Neural cell (in vitro differentiated cells): ENCODE data around the gene PSORS1C2. TPM values are rescaled to one million over a fixed set of nuclear protein-coding genes. Genes with fewer than 3 reads are reported as not detected.

Experiments
- H2AFZ ChIP-seq: fragments of 200-600, 300-800 bp; sonication (generic), shearing (Covaris generic); 2 replicates; pipeline ENCODE4 v1.6.0; 2014; ENCODE audit warnings: low read depth, mild to moderate bottlenecking, antibody characterized with exemption, low read length, moderate library complexity
- H3F3A ChIP-seq: fragments of 200-600 bp; shearing (Covaris generic); 2 replicates; pipeline ENCODE4 v1.6.1; 2016; ENCODE audit warnings: mild to moderate bottlenecking, moderate library complexity, mixed read lengths, antibody characterized with exemption, low read length; ENCODE audit not compliant: insufficient read depth, poor library complexity, severe bottlenecking
- H3K27ac ChIP-seq: fragments of 200-600, 300-800 bp; sonication (generic), shearing (Covaris generic); 2 replicates; pipeline ENCODE4 v1.5.1; 2014; ENCODE audit warnings: mild to moderate bottlenecking, low read length, moderate library complexity
- H3K27me3 ChIP-seq: fragments of 300-800, 200-600 bp; sonication (generic), shearing (Covaris generic); 2 replicates; pipeline ENCODE4 v1.6.0; 2014; ENCODE audit warnings: mild to moderate bottlenecking, low read depth, low read length, moderate library complexity; ENCODE audit not compliant: insufficient read depth
- H3K36me3 ChIP-seq: fragments of 300-800, 200-600 bp; sonication (generic), shearing (Covaris generic); 2 replicates; pipeline ENCODE4 v1.5.1; 2014; ENCODE audit warnings: mild to moderate bottlenecking, antibody characterized with exemption, low read length, moderate library complexity; ENCODE audit not compliant: insufficient read depth
- H3K4me2 ChIP-seq: fragments of 300-800, 200-600 bp; sonication (generic), shearing (Covaris generic); 2 replicates; pipeline ENCODE4 v1.6.0; 2014; ENCODE audit warnings: mild to moderate bottlenecking, low read length
- H3K4me3 ChIP-seq: fragments of 300-800, 200-600 bp; sonication (generic), shearing (Covaris generic); 2 replicates; pipeline ENCODE4 v1.5.1; 2014; ENCODE audit warnings: mild to moderate bottlenecking, low read length, moderate library complexity
- H3K79me2 ChIP-seq: fragments of 200-600 bp; shearing (Covaris generic); replicated peaks from 2 replicates; pipeline ENCODE4 v1.6.0; 2014; ENCODE audit warnings: mild to moderate bottlenecking, low read length, moderate library complexity; ENCODE audit not compliant: insufficient read depth
- H3K9ac ChIP-seq: fragments of 300-800, 200-600 bp; sonication (generic), shearing (Covaris generic); 2 replicates; pipeline ENCODE4 v1.6.1; 2016; ENCODE audit warnings: mild to moderate bottlenecking, low read length, mixed read lengths
- H3K9me2 ChIP-seq: fragments of 200-600 bp; shearing (Covaris generic); 2 replicates; pipeline ENCODE4 v1.6.1; 2016; ENCODE audit warnings: mild to moderate bottlenecking, low read length, mixed read lengths; ENCODE audit not compliant: insufficient read depth
- H3K9me3 ChIP-seq: fragments of 200-600, 300-800 bp; sonication (generic), shearing (Covaris generic); 2 replicates; pipeline ENCODE4 v1.6.1; 2016; ENCODE audit warnings: mild to moderate bottlenecking, mixed run types, low read length, moderate library complexity, mixed read lengths
- H4K20me1 ChIP-seq: fragments of 200-600 bp; shearing (Covaris generic); 2 replicates; pipeline ENCODE4 v1.6.1; 2016; ENCODE audit warnings: mild to moderate bottlenecking, mixed run types; ENCODE audit not compliant: insufficient read depth
- EP300 ChIP-seq: fragments of 450-650 bp; conservative IDR thresholded peaks from 2 replicates; pipeline ENCODE4 v1.6.1; 2014; ENCODE audit warnings: antibody characterized with exemption, mild to moderate bottlenecking, moderate library complexity; ENCODE audit not compliant: poor library complexity, severe bottlenecking
- EZH2 ChIP-seq: fragments of 200-600, 300-800 bp; shearing (Covaris generic), sonication (generic); IDR thresholded peaks from 2 replicates; pipeline ENCODE4 v1.6.1; 2014; ENCODE audit warnings: antibody characterized with exemption, low read length, borderline replicate concordance, mild to moderate bottlenecking; ENCODE audit not compliant: insufficient read depth, poor library complexity, severe bottlenecking
- MXI1 ChIP-seq: fragments of 450-650 bp; conservative IDR thresholded peaks from 2 replicates; pipeline ENCODE4 v1.6.1; 2014; ENCODE audit warnings: antibody characterized with exemption, mild to moderate bottlenecking; ENCODE audit not compliant: poor library complexity, severe bottlenecking
- POLR2AphosphoS5 ChIP-seq: IDR thresholded peaks from 2 replicates; pipeline ENCODE4 v1.6.1; 2012
- RAD21 ChIP-seq: fragments of 450-650 bp; conservative IDR thresholded peaks from 2 replicates; pipeline ENCODE4 v1.6.1; 2014; ENCODE audit warnings: antibody characterized with exemption, mild to moderate bottlenecking, moderate library complexity
- SMC3 ChIP-seq: fragments of 450-650 bp; conservative IDR thresholded peaks from 2 replicates; pipeline ENCODE4 v1.6.1; 2014; ENCODE audit warnings: antibody characterized with exemption, mild to moderate bottlenecking, moderate library complexity; ENCODE audit not compliant: poor library complexity
- TAF1 ChIP-seq: IDR thresholded peaks from 2 replicates; pipeline ENCODE4 v1.6.1; 2012; ENCODE audit warnings: low read depth
- polyA plus RNA-seq: library from polyadenylated mRNA; depleted of rRNA; stranded (reverse); fragments of >200 nt; gene quantifications from 2 replicates; pipeline ENCODE4 v1.2.3, GENCODE V29; 2014
- TF ChIP-seq, protein P1 (sequence below): fragments of 450-650 bp; IDR thresholded peaks from 2 replicates; pipeline ENCODE4 v1.5.1; 2014; ENCODE audit warnings: antibody characterized with exemption, mild to moderate bottlenecking, moderate library complexity; ENCODE audit not compliant: poor library complexity, severe bottlenecking
- TF ChIP-seq, protein P2 (sequence below): IDR thresholded peaks from 2 replicates; pipeline ENCODE4 v1.6.1; 2012; ENCODE audit warnings: borderline replicate concordance

Gene PSORS1C2
- polyA plus RNA-seq, 1 donor from 2014 or later: not detected

DNA sequence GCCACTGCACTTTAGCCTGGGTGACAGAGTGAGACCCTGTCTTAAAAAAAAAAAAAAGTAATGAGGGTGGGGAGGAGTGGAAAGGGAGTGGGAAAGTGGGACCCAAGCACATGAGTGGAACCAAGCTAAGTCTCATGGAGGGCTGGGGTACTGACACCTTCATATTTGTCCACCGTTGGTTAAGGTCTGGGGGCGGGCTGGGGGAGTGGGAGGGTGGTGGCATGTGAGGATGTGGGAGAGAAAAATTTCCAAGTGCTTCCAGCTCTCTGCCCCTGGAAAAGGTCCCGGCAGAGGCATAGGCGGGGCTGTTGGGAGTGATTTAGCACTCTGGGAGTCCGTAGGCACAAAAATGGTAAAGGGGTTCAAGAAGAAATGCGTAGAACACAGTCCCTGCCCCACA, 6.1 kb downstream of the PSORS1C2 start:
- Histone ChIP-seq H3K9me3 (no peaks in the 10 kb centered on the region), H3K4me3 (no peak overlapping the region), H3K4me2 (no peak overlapping the region), H3K9me2 (no peaks in the 10 kb centered on the region), H2AFZ (no peak overlapping the region), H3K9ac (no peak overlapping the region), H3K79me2 (no peaks in the 10 kb centered on the region), H3K27ac (no peak overlapping the region), H3K27me3 (no peaks in the 10 kb centered on the region), H3F3A (no peaks in the 10 kb centered on the region), H3K36me3 (no peaks in the 10 kb centered on the region), H4K20me1 (no peaks in the 10 kb centered on the region)
- no peak for TF ChIP-seq EZH2
- no peak for TF ChIP-seq RAD21
- no peak for TF ChIP-seq POLR2AphosphoS5
- TF ChIP-seq SMC3: no peak
- TF ChIP-seq, protein P1, sequence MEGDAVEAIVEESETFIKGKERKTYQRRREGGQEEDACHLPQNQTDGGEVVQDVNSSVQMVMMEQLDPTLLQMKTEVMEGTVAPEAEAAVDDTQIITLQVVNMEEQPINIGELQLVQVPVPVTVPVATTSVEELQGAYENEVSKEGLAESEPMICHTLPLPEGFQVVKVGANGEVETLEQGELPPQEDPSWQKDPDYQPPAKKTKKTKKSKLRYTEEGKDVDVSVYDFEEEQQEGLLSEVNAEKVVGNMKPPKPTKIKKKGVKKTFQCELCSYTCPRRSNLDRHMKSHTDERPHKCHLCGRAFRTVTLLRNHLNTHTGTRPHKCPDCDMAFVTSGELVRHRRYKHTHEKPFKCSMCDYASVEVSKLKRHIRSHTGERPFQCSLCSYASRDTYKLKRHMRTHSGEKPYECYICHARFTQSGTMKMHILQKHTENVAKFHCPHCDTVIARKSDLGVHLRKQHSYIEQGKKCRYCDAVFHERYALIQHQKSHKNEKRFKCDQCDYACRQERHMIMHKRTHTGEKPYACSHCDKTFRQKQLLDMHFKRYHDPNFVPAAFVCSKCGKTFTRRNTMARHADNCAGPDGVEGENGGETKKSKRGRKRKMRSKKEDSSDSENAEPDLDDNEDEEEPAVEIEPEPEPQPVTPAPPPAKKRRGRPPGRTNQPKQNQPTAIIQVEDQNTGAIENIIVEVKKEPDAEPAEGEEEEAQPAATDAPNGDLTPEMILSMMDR: no peak
- TF ChIP-seq, protein P2, sequence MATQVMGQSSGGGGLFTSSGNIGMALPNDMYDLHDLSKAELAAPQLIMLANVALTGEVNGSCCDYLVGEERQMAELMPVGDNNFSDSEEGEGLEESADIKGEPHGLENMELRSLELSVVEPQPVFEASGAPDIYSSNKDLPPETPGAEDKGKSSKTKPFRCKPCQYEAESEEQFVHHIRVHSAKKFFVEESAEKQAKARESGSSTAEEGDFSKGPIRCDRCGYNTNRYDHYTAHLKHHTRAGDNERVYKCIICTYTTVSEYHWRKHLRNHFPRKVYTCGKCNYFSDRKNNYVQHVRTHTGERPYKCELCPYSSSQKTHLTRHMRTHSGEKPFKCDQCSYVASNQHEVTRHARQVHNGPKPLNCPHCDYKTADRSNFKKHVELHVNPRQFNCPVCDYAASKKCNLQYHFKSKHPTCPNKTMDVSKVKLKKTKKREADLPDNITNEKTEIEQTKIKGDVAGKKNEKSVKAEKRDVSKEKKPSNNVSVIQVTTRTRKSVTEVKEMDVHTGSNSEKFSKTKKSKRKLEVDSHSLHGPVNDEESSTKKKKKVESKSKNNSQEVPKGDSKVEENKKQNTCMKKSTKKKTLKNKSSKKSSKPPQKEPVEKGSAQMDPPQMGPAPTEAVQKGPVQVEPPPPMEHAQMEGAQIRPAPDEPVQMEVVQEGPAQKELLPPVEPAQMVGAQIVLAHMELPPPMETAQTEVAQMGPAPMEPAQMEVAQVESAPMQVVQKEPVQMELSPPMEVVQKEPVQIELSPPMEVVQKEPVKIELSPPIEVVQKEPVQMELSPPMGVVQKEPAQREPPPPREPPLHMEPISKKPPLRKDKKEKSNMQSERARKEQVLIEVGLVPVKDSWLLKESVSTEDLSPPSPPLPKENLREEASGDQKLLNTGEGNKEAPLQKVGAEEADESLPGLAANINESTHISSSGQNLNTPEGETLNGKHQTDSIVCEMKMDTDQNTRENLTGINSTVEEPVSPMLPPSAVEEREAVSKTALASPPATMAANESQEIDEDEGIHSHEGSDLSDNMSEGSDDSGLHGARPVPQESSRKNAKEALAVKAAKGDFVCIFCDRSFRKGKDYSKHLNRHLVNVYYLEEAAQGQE: no peak
- TF ChIP-seq TAF1: no peak
- no peak for TF ChIP-seq EP300
- TF ChIP-seq MXI1: no peak

- Histone ChIP-seq H2AFZ (no peak overlapping the region), H3K4me2 (no peak overlapping the region), H3F3A (no peaks in the 10 kb centered on the region), H3K27ac (no peak overlapping the region), H3K9ac (no peak overlapping the region), H4K20me1 (no peaks in the 10 kb centered on the region), H3K9me2 (no peaks in the 10 kb centered on the region), H3K9me3 (no peaks in the 10 kb centered on the region), H3K27me3 (no peaks in the 10 kb centered on the region), H3K36me3 (no peaks in the 10 kb centered on the region), H3K79me2 (no peaks in the 10 kb centered on the region), H3K4me3 (no peak overlapping the region)
- TF ChIP-seq, protein P1: no peak
- no peak for TF ChIP-seq TAF1
Observed at GRCh38 chr6:31131595-31131994, 7.3 kb downstream of the PSORS1C2 start.
